HEK293 (cell line): ENCODE data around the gene HSFX3.

Source experiments
- SCRT1 ChIP-seq: fragments of 450-650 bp; formaldehyde crosslinking; IDR thresholded peaks from 2 replicates; pipeline ENCODE4 v1.5.1; 2016; ENCODE audit warnings: missing biosample characterization, missing genetic modification characterization, borderline replicate concordance
- ZBTB20 ChIP-seq: fragments of 450-650 bp; formaldehyde crosslinking; IDR thresholded peaks from 2 replicates; pipeline ENCODE4 v1.5.1; 2016; ENCODE audit warnings: missing biosample characterization, missing genetic modification characterization
- ZBTB21 ChIP-seq: fragments of 450-650 bp; formaldehyde crosslinking; IDR thresholded peaks from 2 replicates; pipeline ENCODE4 v1.5.1; 2017; ENCODE audit warnings: missing biosample characterization, missing genetic modification characterization
- TF ChIP-seq, protein P1 (sequence below): fragments of 450-650 bp; formaldehyde crosslinking; IDR thresholded peaks from 2 replicates; pipeline ENCODE4 v1.5.1; 2016; ENCODE audit warnings: missing biosample characterization, missing genetic modification characterization

DNA sequence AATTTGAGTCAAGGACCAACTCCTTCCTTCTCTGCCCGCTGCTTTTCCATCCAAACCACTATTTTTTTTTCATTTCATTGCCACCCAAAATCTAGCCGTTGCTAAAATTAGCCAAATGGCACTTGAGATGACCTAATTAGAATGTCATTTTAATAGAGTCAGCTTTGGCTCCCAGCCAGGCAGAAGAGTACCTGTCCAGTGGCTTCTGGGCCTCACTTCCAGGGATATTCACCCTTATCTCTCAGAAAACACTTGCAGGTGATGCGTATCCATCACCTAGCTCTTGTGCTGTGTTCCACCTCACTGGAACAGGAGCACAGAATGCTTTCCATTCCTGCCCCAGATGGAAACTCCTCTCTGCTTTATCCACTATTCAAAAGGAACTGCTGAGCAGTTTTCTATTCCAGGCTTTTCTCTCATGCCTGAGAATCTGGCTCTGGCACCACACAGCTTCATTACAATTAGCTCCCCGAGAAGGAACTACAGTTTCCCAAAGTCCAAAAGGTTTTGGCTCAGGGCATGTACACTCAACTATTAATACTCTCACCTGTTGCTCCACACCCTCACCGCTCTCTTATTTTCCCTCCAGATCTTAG is 19.1 kb upstream of the HSFX3 start:
- TF ChIP-seq ZBTB21 (tag by site-specific recombination) = no peak
- TF ChIP-seq, protein P1, sequence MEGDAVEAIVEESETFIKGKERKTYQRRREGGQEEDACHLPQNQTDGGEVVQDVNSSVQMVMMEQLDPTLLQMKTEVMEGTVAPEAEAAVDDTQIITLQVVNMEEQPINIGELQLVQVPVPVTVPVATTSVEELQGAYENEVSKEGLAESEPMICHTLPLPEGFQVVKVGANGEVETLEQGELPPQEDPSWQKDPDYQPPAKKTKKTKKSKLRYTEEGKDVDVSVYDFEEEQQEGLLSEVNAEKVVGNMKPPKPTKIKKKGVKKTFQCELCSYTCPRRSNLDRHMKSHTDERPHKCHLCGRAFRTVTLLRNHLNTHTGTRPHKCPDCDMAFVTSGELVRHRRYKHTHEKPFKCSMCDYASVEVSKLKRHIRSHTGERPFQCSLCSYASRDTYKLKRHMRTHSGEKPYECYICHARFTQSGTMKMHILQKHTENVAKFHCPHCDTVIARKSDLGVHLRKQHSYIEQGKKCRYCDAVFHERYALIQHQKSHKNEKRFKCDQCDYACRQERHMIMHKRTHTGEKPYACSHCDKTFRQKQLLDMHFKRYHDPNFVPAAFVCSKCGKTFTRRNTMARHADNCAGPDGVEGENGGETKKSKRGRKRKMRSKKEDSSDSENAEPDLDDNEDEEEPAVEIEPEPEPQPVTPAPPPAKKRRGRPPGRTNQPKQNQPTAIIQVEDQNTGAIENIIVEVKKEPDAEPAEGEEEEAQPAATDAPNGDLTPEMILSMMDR (tag by site-specific recombination) = no peak
- TF ChIP-seq SCRT1 = no peak
- no peak for TF ChIP-seq ZBTB20 (tag by site-specific recombination)
